Esophagus muscularis mucosa (tissue), 4 donors: Measurements from ENCODE around the gene GPR62. TPM values are rescaled to one million over a fixed set of nuclear protein-coding genes. Genes with fewer than 3 reads are reported as not detected.

ENCODE experiments used
- DNase-seq: peaks from one replicate; pipeline ENCODE4 v3.0.0-alpha.2; 2017; ENCODE audit errors: extremely low spot score
- H3K27ac ChIP-seq, 4 donors: fragments of 200-600 bp; sonication (generic); replicated peaks in 1 of 4; 1 replicate in 3 of 4; 2 replicates in 1 of 4; pipeline ENCODE4 v1.5.1; 2016 to 2019; ENCODE audit warnings: mild to moderate bottlenecking in 1 of 4
- H3K27me3 ChIP-seq, 4 donors: fragments of 200-600 bp; sonication (generic); one replicate each; pipeline versions ENCODE4 v1.5.1 to v1.6.0; 2016 to 2019
- H3K36me3 ChIP-seq, 4 donors: fragments of 200-600 bp; sonication (generic); one replicate each; pipeline ENCODE4 v1.5.1; 2016 to 2019
- H3K4me1 ChIP-seq, 4 donors: fragments of 200-600 bp; sonication (generic); one replicate each; pipeline ENCODE4 v1.5.1; 2016 to 2019
- H3K4me3 ChIP-seq, 4 donors: fragments of 200-600 bp; sonication (generic); 1 replicate in 2 of 4; 2 replicates in 2 of 4; pipeline ENCODE4 v1.5.1; 2016 to 2019; ENCODE audit warnings: mild to moderate bottlenecking in 4 of 4, moderate library complexity in 1 of 4
- H3K9me3 ChIP-seq, 4 donors: fragments of 200-600 bp; sonication (generic); 1 replicate in 3 of 4; 2 replicates in 1 of 4; pipeline ENCODE4 v1.5.1; 2016 to 2019
- CTCF ChIP-seq, 3 experiments: fragments of 200-600 bp in 2 of 3; fragments of 450-650 bp in 1 of 3; sonication (generic) in 2 of 3; IDR thresholded peaks; one replicate each; pipeline ENCODE4 v1.5.1; 2017 to 2019; ENCODE audit warnings: antibody characterized with exemption in 3 of 3, mild to moderate bottlenecking in 2 of 3, moderate library complexity in 1 of 3
- EP300 ChIP-seq: sonication (generic); formaldehyde crosslinking; IDR thresholded peaks from one replicate; pipeline ENCODE4 v1.6.1; 2017; ENCODE audit warnings: antibody characterized with exemption
- POLR2A ChIP-seq: fragments of 450-650 bp; IDR thresholded peaks from one replicate; pipeline ENCODE4 v1.6.1; 2017; ENCODE audit warnings: antibody characterized with exemption, moderate library complexity, mild to moderate bottlenecking, low read depth
- POLR2AphosphoS5 ChIP-seq, 2 donors: sonication (generic); formaldehyde crosslinking; IDR thresholded peaks; one replicate each; pipeline ENCODE4 v1.6.1; 2017; ENCODE audit warnings: antibody characterized with exemption in 2 of 2
- WGBS: methylation state at CpG from one replicate; pipeline ENCODE4 v1.1.5; 2018; 5-methylcytosine and 5-hydroxymethylcytosine counted together
- intact Hi-C: fragments of 100-400 bp; cut with DNase I; formaldehyde crosslinking; loops from one replicate; pipeline ENCODE4 v1.15.1; 2023
- total RNA-seq, 4 donors: library from RNA; depleted of rRNA; stranded (reverse); fragments of >200 nt; gene quantifications; one replicate each; pipeline versions ENCODE4 v1.1.0 to v1.2.1, GENCODE V29; 2016

Gene GPR62
- total RNA-seq, result under 1 TPM; 0.11 to 0.42 (median 0.18) TPM

- peak within 1 kb of the TSS; percentile 58 to 61 (median 58) for H3K4me3 ChIP-seq
- no peak for TF ChIP-seq CTCF (IDR thresholded peaks at IDR 0.05)
- no peak for TF ChIP-seq EP300
- no peak for TF ChIP-seq POLR2A
- no peak for TF ChIP-seq POLR2AphosphoS5 (IDR thresholded peaks at IDR 0.05)
- peak within 1 kb of the TSS; percentile 75 to 87 (median 82) for H3K27ac ChIP-seq
- no peak for DNase-seq
- H3K4me1 ChIP-seq, result peaks cover 10 to 22% (median 20%) of the 10 kb centered on the region in 4 donors
- 80% methylated on average over 2 of the region's 33 CpGs for WGBS
- no peaks in the 10 kb centered on the region for H3K9me3 ChIP-seq
- H3K27me3 ChIP-seq, result no peaks in the 10 kb centered on the region
- peaks cover 6 to 33% (median 30%) of the 10 kb centered on the region in 4 donors for H3K36me3 ChIP-seq
- intact Hi-C loops, result no loop called here
Observed at GRCh38 chr3:51955175-51955892, at the start of gene GPR62. Gene GPR62, plus strand, starts transcription at chr3:51955381. Its CDS starts 272 bp downstream, at chr3:51955653.

- 81% methylated on average over 4 of the region's 4 CpGs for WGBS
- peaks cover 0 to 11% (median 0%) of the 10 kb centered on the region in 4 donors for H3K9me3 ChIP-seq
- no peak for DNase-seq
- H3K4me3 ChIP-seq, result no peak overlapping the region
- intact Hi-C loops, result no loop called here
- no peak overlapping the region for H3K27ac ChIP-seq
- H3K4me1 ChIP-seq, result no peaks in the 10 kb centered on the region
- no peaks in the 10 kb centered on the region for H3K36me3 ChIP-seq
- TF ChIP-seq CTCF (IDR thresholded peaks at IDR 0.05), result no peak
- no peaks in the 10 kb centered on the region for H3K27me3 ChIP-seq
Observed at GRCh38 chr3:51908026-51908425, 47.2 kb upstream of the GPR62 start.

GRCh38 chr3:51916418-51916817 lies 38.8 kb upstream of the GPR62 start:
- Histone ChIP-seq H3K4me3 (no peak overlapping the region), H3K4me1 (peaks cover 0 to 5% (median 0%) of the 10 kb centered on the region in 4 donors), H3K27me3 (peaks cover 0 to 10% (median 0%) of the 10 kb centered on the region in 4 donors), H3K36me3 (no peaks in the 10 kb centered on the region), H3K9me3 (no peaks in the 10 kb centered on the region), H3K27ac (no peak overlapping the region)
- DNase-seq, result no peak
- intact Hi-C loops, result no loop called here
- 24% methylated on average over 5 of the region's 5 CpGs for WGBS
- no peak for TF ChIP-seq EP300
- TF ChIP-seq POLR2A, result no peak

GRCh38 chr3:51921081-51921578 lies 34.1 kb upstream of the GPR62 start:
- H3K36me3 ChIP-seq, result no peaks in the 10 kb centered on the region
- H3K4me3 ChIP-seq, result no peak overlapping the region
- DNase-seq, result no peak
- intact Hi-C loops, result no loop called here
- TF ChIP-seq POLR2A (no peak), POLR2AphosphoS5 (IDR thresholded peaks at IDR 0.05) (no peak), EP300 (no peak), CTCF (IDR thresholded peaks at IDR 0.05) (no peak)
- H3K27me3 ChIP-seq, result peaks cover 0 to 10% (median 0%) of the 10 kb centered on the region in 4 donors
- peaks cover 0 to 5% (median 0%) of the 10 kb centered on the region in 4 donors for H3K4me1 ChIP-seq
- H3K9me3 ChIP-seq, result no peaks in the 10 kb centered on the region
- WGBS, result 70% methylated on average over 11 of the region's 11 CpGs
- H3K27ac ChIP-seq, result no peak overlapping the region

- H3K4me3 ChIP-seq, result no peak overlapping the region
- 90% methylated on average over 5 of the region's 5 CpGs for WGBS
- no peaks in the 10 kb centered on the region for H3K27me3 ChIP-seq
- no peaks in the 10 kb centered on the region for H3K4me1 ChIP-seq
- intact Hi-C loops, result no loop called here
- H3K36me3 ChIP-seq, result peaks cover 0 to 11% (median under 1%) of the 10 kb centered on the region in 4 donors
- no peak overlapping the region for H3K27ac ChIP-seq
- no peaks in the 10 kb centered on the region for H3K9me3 ChIP-seq
- no peak for TF ChIP-seq CTCF (IDR thresholded peaks at IDR 0.05)
- no peak for TF ChIP-seq EP300
- no peak for TF ChIP-seq POLR2A
- TF ChIP-seq POLR2AphosphoS5 (IDR thresholded peaks at IDR 0.05), result no peak
- DNase-seq, result no peak
Observed at GRCh38 chr3:51927061-51927977, 27.9 kb upstream of the GPR62 start.
